ENCODE results near the gene GMPPA.

DNA sequence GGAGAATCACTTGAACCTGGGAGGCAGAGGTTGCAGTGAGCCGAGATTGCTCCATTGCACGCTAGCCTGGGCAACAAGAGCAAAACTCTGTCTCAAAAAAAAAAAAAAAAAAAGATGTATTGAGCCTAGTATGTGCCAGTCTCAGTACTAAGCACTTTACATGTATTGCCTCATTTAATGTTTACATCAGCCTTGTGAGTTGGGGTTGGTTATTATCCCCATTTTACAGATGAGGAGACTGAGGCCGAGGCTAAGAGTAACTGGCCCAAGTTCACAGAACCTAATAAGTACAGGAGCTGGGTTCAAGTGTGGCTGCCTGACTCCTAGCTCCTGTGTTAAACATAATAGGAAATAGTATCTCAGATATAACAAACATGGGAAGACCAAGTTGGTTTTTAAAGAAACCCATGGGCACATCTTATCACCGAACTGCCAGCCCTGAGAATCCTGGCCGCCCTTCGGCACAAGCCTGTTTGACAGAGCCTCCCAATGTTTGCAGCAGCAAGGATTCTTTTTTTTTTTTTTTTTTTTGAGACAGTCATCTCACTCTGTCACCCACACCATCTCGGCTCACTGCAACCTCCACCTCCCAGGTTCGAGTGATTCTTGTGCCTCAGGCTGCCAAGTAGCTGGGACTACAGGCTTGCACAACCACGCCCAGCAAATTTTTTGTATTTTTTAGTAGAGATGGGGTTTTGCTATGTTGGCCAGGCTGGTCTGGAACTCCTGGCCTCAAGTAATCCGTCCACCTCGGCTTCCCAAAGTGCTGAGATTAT lies 24.2 kb upstream of the GMPPA start:
- TF ChIP-seq, protein P1, sequence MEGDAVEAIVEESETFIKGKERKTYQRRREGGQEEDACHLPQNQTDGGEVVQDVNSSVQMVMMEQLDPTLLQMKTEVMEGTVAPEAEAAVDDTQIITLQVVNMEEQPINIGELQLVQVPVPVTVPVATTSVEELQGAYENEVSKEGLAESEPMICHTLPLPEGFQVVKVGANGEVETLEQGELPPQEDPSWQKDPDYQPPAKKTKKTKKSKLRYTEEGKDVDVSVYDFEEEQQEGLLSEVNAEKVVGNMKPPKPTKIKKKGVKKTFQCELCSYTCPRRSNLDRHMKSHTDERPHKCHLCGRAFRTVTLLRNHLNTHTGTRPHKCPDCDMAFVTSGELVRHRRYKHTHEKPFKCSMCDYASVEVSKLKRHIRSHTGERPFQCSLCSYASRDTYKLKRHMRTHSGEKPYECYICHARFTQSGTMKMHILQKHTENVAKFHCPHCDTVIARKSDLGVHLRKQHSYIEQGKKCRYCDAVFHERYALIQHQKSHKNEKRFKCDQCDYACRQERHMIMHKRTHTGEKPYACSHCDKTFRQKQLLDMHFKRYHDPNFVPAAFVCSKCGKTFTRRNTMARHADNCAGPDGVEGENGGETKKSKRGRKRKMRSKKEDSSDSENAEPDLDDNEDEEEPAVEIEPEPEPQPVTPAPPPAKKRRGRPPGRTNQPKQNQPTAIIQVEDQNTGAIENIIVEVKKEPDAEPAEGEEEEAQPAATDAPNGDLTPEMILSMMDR (IDR thresholded peaks at IDR 0.05) = no peak
- TF ChIP-seq POLR2A (IDR thresholded peaks at IDR 0.05) = no peak
